H1 (cell line): ENCODE data around the gene PIP5K1C. TPM values are rescaled to one million over a fixed set of nuclear protein-coding genes. Genes with fewer than 3 reads are reported as not detected.

Experiments used
- ATF3 ChIP-seq: IDR thresholded peaks from 2 replicates; pipeline ENCODE4 v1.6.1; 2011; ENCODE audit warnings: low read depth, mild to moderate bottlenecking, low read length; ENCODE audit not compliant: insufficient read depth
- BACH1 ChIP-seq: IDR thresholded peaks from 2 replicates; pipeline ENCODE4 v1.6.1; 2012; ENCODE audit warnings: low read length, improper control_type of control experiment
- CBX8 ChIP-seq: fragments of 300-800, 300-1000 bp; sonication (generic); IDR thresholded peaks from 2 replicates; pipeline ENCODE4 v1.7.1; 2016; ENCODE audit warnings: low read depth, low read length, borderline replicate concordance
- CHD1 ChIP-seq: IDR thresholded peaks from 2 replicates; pipeline ENCODE4 v1.6.1; 2012; ENCODE audit warnings: low read depth, low read length, improper control_type of control experiment
- GABPA ChIP-seq: IDR thresholded peaks from 2 replicates; pipeline ENCODE4 v1.6.1; 2011; ENCODE audit warnings: mild to moderate bottlenecking, low read length, moderate library complexity, borderline replicate concordance; ENCODE audit not compliant: insufficient read depth
- JUN ChIP-seq: IDR thresholded peaks from 2 replicates; pipeline ENCODE4 v1.6.1; 2011; ENCODE audit warnings: low read depth, mild to moderate bottlenecking, improper control_type of control experiment, low read length
- polyA plus RNA-seq, 7 experiments: library from polyadenylated mRNA; depleted of rRNA in 3 of 7; stranded (reverse) in 5 of 7; unstranded in 2 of 7; fragments of >200 nt in 5 of 7; fragments of 200-250 nt in 2 of 7; gene quantifications; 1 replicate in 5 of 7; 2 replicates in 1 of 7; 4 replicates in 1 of 7; pipeline versions ENCODE4 v1.2.1 to v1.2.3, GENCODE V29; 2011 to 2013; ENCODE audit warnings: missing spikeins in 2 of 7, mixed read lengths in 2 of 7
- total RNA-seq: library from RNA; stranded (reverse); fragmentation: NEBNext Ultra II Directional; extraction: Animal tissue kit (Norgen Biotek cat#: 25700); gene quantifications from 2 replicates; pipeline ENCODE4 v1.2.1, GENCODE V29; 2021
- TF ChIP-seq, protein P1 (sequence below): fragments of 300-600 bp; sonication (generic); IDR thresholded peaks from 2 replicates; pipeline ENCODE4 v1.7.1; 2012; ENCODE audit warnings: low read length, moderate library complexity, mild to moderate bottlenecking, inconsistent platforms; ENCODE audit not compliant: insufficient replicate concordance
- TF ChIP-seq, protein P2 (sequence below): IDR thresholded peaks from 2 replicates; pipeline ENCODE4 v1.6.1; 2012; ENCODE audit warnings: inconsistent platforms
- TF ChIP-seq, protein P3 (sequence below): IDR thresholded peaks from 2 replicates; pipeline ENCODE4 v1.6.1; 2011; ENCODE audit warnings: low read length, improper control_type of control experiment

PIP5K1C gene
- total and polyA plus RNA-seq, 2 of the 8 experiments (the other 6 are each of a cell fraction or from before 2014, with no cell fraction given) = 10.6 to 32.9 TPM

DNA sequence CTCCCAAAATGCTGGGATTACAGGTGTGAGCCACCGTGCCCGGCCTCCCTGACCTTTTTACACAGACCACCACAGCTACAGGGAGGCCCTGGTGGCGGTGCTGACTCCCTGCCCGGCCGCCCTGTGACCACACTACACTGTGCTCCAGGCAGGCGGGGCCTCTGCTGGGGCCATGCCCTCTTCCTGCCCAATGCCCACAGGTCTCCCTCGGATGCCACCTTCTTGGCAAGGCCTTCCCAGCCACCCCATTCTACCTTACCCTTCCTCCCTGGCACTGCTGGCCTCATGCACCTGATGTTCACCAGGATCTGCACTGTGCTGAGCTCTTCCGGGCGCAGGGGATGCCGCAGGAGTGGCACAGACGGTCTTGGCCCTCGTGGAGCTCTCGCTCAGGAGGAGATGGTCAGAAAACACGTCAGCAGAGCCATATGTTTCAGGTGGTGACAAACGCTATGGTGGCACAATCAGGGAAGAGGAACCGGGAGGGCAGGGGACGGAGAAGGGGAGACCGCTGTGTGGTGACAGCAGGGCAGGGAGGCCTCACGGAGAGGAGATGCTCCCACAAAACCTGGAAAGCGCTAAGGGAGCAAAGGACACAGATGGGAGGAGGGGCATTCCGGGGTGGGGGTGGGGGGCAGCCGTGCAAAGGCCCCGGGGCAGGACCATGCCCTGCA lies 4.1 kb downstream of the PIP5K1C start (continued):
- TF ChIP-seq CHD1 (no peak), JUN (no peak), CBX8 (no peak), BACH1 (no peak), GABPA (no peak), ATF3 (no peak)
- TF ChIP-seq, protein P1, sequence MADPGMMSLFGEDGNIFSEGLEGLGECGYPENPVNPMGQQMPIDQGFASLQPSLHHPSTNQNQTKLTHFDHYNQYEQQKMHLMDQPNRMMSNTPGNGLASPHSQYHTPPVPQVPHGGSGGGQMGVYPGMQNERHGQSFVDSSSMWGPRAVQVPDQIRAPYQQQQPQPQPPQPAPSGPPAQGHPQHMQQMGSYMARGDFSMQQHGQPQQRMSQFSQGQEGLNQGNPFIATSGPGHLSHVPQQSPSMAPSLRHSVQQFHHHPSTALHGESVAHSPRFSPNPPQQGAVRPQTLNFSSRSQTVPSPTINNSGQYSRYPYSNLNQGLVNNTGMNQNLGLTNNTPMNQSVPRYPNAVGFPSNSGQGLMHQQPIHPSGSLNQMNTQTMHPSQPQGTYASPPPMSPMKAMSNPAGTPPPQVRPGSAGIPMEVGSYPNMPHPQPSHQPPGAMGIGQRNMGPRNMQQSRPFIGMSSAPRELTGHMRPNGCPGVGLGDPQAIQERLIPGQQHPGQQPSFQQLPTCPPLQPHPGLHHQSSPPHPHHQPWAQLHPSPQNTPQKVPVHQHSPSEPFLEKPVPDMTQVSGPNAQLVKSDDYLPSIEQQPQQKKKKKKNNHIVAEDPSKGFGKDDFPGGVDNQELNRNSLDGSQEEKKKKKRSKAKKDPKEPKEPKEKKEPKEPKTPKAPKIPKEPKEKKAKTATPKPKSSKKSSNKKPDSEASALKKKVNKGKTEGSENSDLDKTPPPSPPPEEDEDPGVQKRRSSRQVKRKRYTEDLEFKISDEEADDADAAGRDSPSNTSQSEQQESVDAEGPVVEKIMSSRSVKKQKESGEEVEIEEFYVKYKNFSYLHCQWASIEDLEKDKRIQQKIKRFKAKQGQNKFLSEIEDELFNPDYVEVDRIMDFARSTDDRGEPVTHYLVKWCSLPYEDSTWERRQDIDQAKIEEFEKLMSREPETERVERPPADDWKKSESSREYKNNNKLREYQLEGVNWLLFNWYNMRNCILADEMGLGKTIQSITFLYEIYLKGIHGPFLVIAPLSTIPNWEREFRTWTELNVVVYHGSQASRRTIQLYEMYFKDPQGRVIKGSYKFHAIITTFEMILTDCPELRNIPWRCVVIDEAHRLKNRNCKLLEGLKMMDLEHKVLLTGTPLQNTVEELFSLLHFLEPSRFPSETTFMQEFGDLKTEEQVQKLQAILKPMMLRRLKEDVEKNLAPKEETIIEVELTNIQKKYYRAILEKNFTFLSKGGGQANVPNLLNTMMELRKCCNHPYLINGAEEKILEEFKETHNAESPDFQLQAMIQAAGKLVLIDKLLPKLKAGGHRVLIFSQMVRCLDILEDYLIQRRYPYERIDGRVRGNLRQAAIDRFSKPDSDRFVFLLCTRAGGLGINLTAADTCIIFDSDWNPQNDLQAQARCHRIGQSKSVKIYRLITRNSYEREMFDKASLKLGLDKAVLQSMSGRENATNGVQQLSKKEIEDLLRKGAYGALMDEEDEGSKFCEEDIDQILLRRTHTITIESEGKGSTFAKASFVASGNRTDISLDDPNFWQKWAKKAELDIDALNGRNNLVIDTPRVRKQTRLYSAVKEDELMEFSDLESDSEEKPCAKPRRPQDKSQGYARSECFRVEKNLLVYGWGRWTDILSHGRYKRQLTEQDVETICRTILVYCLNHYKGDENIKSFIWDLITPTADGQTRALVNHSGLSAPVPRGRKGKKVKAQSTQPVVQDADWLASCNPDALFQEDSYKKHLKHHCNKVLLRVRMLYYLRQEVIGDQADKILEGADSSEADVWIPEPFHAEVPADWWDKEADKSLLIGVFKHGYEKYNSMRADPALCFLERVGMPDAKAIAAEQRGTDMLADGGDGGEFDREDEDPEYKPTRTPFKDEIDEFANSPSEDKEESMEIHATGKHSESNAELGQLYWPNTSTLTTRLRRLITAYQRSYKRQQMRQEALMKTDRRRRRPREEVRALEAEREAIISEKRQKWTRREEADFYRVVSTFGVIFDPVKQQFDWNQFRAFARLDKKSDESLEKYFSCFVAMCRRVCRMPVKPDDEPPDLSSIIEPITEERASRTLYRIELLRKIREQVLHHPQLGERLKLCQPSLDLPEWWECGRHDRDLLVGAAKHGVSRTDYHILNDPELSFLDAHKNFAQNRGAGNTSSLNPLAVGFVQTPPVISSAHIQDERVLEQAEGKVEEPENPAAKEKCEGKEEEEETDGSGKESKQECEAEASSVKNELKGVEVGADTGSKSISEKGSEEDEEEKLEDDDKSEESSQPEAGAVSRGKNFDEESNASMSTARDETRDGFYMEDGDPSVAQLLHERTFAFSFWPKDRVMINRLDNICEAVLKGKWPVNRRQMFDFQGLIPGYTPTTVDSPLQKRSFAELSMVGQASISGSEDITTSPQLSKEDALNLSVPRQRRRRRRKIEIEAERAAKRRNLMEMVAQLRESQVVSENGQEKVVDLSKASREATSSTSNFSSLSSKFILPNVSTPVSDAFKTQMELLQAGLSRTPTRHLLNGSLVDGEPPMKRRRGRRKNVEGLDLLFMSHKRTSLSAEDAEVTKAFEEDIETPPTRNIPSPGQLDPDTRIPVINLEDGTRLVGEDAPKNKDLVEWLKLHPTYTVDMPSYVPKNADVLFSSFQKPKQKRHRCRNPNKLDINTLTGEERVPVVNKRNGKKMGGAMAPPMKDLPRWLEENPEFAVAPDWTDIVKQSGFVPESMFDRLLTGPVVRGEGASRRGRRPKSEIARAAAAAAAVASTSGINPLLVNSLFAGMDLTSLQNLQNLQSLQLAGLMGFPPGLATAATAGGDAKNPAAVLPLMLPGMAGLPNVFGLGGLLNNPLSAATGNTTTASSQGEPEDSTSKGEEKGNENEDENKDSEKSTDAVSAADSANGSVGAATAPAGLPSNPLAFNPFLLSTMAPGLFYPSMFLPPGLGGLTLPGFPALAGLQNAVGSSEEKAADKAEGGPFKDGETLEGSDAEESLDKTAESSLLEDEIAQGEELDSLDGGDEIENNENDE = no peak
- TF ChIP-seq, protein P2, sequence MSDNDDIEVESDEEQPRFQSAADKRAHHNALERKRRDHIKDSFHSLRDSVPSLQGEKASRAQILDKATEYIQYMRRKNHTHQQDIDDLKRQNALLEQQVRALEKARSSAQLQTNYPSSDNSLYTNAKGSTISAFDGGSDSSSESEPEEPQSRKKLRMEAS = no peak
- TF ChIP-seq, protein P3, sequence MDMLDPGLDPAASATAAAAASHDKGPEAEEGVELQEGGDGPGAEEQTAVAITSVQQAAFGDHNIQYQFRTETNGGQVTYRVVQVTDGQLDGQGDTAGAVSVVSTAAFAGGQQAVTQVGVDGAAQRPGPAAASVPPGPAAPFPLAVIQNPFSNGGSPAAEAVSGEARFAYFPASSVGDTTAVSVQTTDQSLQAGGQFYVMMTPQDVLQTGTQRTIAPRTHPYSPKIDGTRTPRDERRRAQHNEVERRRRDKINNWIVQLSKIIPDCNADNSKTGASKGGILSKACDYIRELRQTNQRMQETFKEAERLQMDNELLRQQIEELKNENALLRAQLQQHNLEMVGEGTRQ = no peak
